ENCODE data around the gene ISG15.
"Not testable (repeated sequence)": the region's sequence is repeated elsewhere in the genome, so short reads cannot be mapped to it uniquely, and the experiment has no call there.

DNA sequence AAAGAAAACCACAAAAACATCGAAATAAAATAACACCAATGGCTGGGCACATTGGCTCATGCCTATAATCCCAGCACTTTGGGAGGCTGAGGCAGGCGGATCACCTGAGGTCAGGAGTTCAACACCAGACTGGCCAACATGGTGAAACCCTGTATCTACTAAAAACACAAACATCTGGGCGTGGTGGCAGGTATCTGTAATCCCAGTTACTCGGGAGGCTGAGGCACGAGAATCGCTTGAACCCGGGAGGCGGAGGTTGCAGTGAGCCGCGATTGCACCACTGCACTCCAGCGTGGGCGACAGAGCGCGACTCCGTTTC is 44.4 kb downstream of the ISG15 start:
- TF ChIP-seq, protein P1, sequence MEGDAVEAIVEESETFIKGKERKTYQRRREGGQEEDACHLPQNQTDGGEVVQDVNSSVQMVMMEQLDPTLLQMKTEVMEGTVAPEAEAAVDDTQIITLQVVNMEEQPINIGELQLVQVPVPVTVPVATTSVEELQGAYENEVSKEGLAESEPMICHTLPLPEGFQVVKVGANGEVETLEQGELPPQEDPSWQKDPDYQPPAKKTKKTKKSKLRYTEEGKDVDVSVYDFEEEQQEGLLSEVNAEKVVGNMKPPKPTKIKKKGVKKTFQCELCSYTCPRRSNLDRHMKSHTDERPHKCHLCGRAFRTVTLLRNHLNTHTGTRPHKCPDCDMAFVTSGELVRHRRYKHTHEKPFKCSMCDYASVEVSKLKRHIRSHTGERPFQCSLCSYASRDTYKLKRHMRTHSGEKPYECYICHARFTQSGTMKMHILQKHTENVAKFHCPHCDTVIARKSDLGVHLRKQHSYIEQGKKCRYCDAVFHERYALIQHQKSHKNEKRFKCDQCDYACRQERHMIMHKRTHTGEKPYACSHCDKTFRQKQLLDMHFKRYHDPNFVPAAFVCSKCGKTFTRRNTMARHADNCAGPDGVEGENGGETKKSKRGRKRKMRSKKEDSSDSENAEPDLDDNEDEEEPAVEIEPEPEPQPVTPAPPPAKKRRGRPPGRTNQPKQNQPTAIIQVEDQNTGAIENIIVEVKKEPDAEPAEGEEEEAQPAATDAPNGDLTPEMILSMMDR (conservative IDR thresholded peaks at IDR 0.05; ENCODE audit: low read depth, low read length): not testable (repeated sequence)
- TF ChIP-seq EZH2 (IDR thresholded peaks at IDR 0.05; ENCODE audit: low read length, unreplicated experiment); EZH2phosphoT487 (IDR thresholded peaks at IDR 0.05; ENCODE audit: borderline replicate concordance, low read length): not testable (repeated sequence)

Data from PC-3 (cell line).